ENCODE measurements around the gene DGKG.

DGKG gene

GRCh38 chr3:186167646-186168395, 194.2 kb downstream of the DGKG start:
- Histone ChIP-seq H3K4me2 (ENCODE audit: low read length) (no peak overlapping the region), H3K79me2 (ENCODE audit: control insufficient read depth, low read length) (no peaks in the 10 kb centered on the region), H3K27me3 (ENCODE audit: control insufficient read depth, low read length) (peaks cover 10% of the 10 kb centered on the region), H3F3A (ENCODE audit: control insufficient read depth, insufficient read depth) (no peaks in the 10 kb centered on the region), H3K4me1 (ENCODE audit: control insufficient read depth, low read length) (no peaks in the 10 kb centered on the region), H3K4me3 (ENCODE audit: low read length) (no peak overlapping the region), H3K9me2 (replicated peaks; ENCODE audit: control insufficient read depth, low read length) (no peaks in the 10 kb centered on the region), H3K27ac (ENCODE audit: low read depth, low read length) (no peak overlapping the region), H4K20me1 (ENCODE audit: control insufficient read depth, insufficient read depth, low read depth, low read length) (no peaks in the 10 kb centered on the region), H3K9me3 (ENCODE audit: control insufficient read depth, insufficient read depth, low read length) (no peaks in the 10 kb centered on the region), H3K36me3 (ENCODE audit: control insufficient read depth, low read length) (no peaks in the 10 kb centered on the region)
- TF ChIP-seq, protein P1, sequence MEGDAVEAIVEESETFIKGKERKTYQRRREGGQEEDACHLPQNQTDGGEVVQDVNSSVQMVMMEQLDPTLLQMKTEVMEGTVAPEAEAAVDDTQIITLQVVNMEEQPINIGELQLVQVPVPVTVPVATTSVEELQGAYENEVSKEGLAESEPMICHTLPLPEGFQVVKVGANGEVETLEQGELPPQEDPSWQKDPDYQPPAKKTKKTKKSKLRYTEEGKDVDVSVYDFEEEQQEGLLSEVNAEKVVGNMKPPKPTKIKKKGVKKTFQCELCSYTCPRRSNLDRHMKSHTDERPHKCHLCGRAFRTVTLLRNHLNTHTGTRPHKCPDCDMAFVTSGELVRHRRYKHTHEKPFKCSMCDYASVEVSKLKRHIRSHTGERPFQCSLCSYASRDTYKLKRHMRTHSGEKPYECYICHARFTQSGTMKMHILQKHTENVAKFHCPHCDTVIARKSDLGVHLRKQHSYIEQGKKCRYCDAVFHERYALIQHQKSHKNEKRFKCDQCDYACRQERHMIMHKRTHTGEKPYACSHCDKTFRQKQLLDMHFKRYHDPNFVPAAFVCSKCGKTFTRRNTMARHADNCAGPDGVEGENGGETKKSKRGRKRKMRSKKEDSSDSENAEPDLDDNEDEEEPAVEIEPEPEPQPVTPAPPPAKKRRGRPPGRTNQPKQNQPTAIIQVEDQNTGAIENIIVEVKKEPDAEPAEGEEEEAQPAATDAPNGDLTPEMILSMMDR (IDR thresholded peaks at IDR 0.05; ENCODE audit: low read depth, low read length, poor library complexity, severe bottlenecking): no peak
- no peak for TF ChIP-seq EZH2phosphoT487 (IDR thresholded peaks at IDR 0.05; ENCODE audit: borderline replicate concordance, low read length)

GRCh38 chr3:186166491-186167288, 195.3 kb downstream of the DGKG start:
- H3K9me3 ChIP-seq (ENCODE audit: control insufficient read depth, insufficient read depth, low read length): no peaks in the 10 kb centered on the region
- H3F3A ChIP-seq (ENCODE audit: control insufficient read depth, insufficient read depth): no peaks in the 10 kb centered on the region
- H4K20me1 ChIP-seq (ENCODE audit: control insufficient read depth, insufficient read depth, low read depth, low read length): no peaks in the 10 kb centered on the region
- no peak overlapping the region for H3K4me2 ChIP-seq (ENCODE audit: low read length)
- no peaks in the 10 kb centered on the region for H3K4me1 ChIP-seq (ENCODE audit: control insufficient read depth, low read length)
- TF ChIP-seq, protein P1 (IDR thresholded peaks at IDR 0.05; ENCODE audit: low read depth, low read length, poor library complexity, severe bottlenecking): no peak
- no peak for TF ChIP-seq EZH2phosphoT487 (IDR thresholded peaks at IDR 0.05; ENCODE audit: borderline replicate concordance, low read length)
- no peak overlapping the region for H3K27ac ChIP-seq (ENCODE audit: low read depth, low read length)
- H3K9me2 ChIP-seq (replicated peaks; ENCODE audit: control insufficient read depth, low read length): no peaks in the 10 kb centered on the region
- H3K27me3 ChIP-seq (ENCODE audit: control insufficient read depth, low read length): peaks cover 10% of the 10 kb centered on the region
- no peaks in the 10 kb centered on the region for H3K36me3 ChIP-seq (ENCODE audit: control insufficient read depth, low read length)
- no peak overlapping the region for H3K4me3 ChIP-seq (ENCODE audit: low read length)
- no peaks in the 10 kb centered on the region for H3K79me2 ChIP-seq (ENCODE audit: control insufficient read depth, low read length)

DNA sequence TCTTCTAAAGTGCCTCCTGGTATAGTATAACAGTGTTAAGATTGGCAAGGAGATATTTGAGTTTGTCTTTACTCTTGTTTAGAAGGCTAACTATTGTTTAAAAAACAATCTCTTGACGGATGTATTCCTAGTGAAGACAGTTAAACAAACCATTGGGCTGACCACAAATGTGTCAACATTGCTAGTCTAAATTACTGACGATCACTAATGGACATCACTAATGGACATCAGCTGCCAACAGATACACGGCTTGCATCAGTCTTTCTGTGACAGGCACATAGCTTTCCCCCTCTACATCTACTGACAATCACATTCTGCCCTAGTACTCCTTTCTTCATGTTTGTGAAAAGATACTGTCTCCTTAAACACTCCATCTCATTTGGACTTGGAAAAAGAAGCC, 196.0 kb downstream of the DGKG start:
- Histone ChIP-seq H4K20me1 (ENCODE audit: control insufficient read depth, insufficient read depth, low read depth, low read length) (no peaks in the 10 kb centered on the region), H3K27ac (ENCODE audit: low read depth, low read length) (no peak overlapping the region), H3K27me3 (ENCODE audit: control insufficient read depth, low read length) (peaks cover 10% of the 10 kb centered on the region), H3K4me3 (ENCODE audit: low read length) (no peak overlapping the region), H3K4me1 (ENCODE audit: control insufficient read depth, low read length) (no peaks in the 10 kb centered on the region), H3K9me2 (replicated peaks; ENCODE audit: control insufficient read depth, low read length) (no peaks in the 10 kb centered on the region), H3K79me2 (ENCODE audit: control insufficient read depth, low read length) (no peaks in the 10 kb centered on the region), H3F3A (ENCODE audit: control insufficient read depth, insufficient read depth) (no peaks in the 10 kb centered on the region), H3K4me2 (ENCODE audit: low read length) (no peak overlapping the region), H3K36me3 (ENCODE audit: control insufficient read depth, low read length) (no peaks in the 10 kb centered on the region), H3K9me3 (ENCODE audit: control insufficient read depth, insufficient read depth, low read length) (no peaks in the 10 kb centered on the region)
- no peak for TF ChIP-seq EZH2phosphoT487 (IDR thresholded peaks at IDR 0.05; ENCODE audit: borderline replicate concordance, low read length)

DNA sequence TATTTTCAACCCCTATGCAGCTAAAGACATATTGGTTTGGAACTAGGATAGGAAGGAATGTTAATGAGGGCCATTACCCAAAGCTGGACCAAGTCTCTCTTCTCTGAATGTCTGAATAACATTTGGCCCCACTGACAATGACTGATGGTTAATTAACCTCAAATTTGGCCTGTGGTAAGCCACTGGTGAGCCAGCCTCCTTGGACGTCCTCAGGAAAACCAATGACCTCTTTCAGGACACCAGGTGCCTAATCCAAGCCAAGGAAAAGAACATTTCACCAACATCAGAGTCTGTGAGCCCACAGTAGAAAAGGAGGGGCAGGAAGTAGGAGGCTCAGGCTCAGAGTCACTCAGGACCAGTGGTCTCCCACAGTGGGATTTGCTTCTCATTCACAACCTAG, 196.7 kb downstream of the DGKG start:
- H3K9me3 ChIP-seq (ENCODE audit: control insufficient read depth, insufficient read depth, low read length): no peaks in the 10 kb centered on the region
- no peaks in the 10 kb centered on the region for H3K79me2 ChIP-seq (ENCODE audit: control insufficient read depth, low read length)
- H3K9me2 ChIP-seq (replicated peaks; ENCODE audit: control insufficient read depth, low read length): no peaks in the 10 kb centered on the region
- no peaks in the 10 kb centered on the region for H3K36me3 ChIP-seq (ENCODE audit: control insufficient read depth, low read length)
- no peaks in the 10 kb centered on the region for H3K4me1 ChIP-seq (ENCODE audit: control insufficient read depth, low read length)
- no peaks in the 10 kb centered on the region for H3F3A ChIP-seq (ENCODE audit: control insufficient read depth, insufficient read depth)
- no peaks in the 10 kb centered on the region for H4K20me1 ChIP-seq (ENCODE audit: control insufficient read depth, insufficient read depth, low read depth, low read length)
- no peak for TF ChIP-seq EZH2phosphoT487 (IDR thresholded peaks at IDR 0.05; ENCODE audit: borderline replicate concordance, low read length)
- TF ChIP-seq, protein P1 (IDR thresholded peaks at IDR 0.05; ENCODE audit: low read depth, low read length, poor library complexity, severe bottlenecking): no peak
- no peak overlapping the region for H3K4me2 ChIP-seq (ENCODE audit: low read length)
- H3K4me3 ChIP-seq (ENCODE audit: low read length): no peak overlapping the region
- no peak overlapping the region for H3K27ac ChIP-seq (ENCODE audit: low read depth, low read length)
- H3K27me3 ChIP-seq (ENCODE audit: control insufficient read depth, low read length): peaks cover 10% of the 10 kb centered on the region
